ENCODE results near the gene KCNE1.

Gene KCNE1

GRCh38 chr21:34546542-34546941 is 34.5 kb upstream of the KCNE1 start:
- DNase-seq: no peak
- H3K4me1 ChIP-seq (ENCODE audit: low read length): peaks cover 44% of the 10 kb centered on the region
- H3K27ac ChIP-seq (ENCODE audit: low read length): no peak overlapping the region
- TF ChIP-seq EZH2phosphoT487 (IDR thresholded peaks at IDR 0.05; ENCODE audit: low read length) (no peak), EZH2 (optimal IDR thresholded peaks at IDR 0.05; ENCODE audit: low read depth, low read length) (no peak), CTCF (IDR thresholded peaks at IDR 0.05; ENCODE audit: low read length) (no peak)
- no peaks in the 10 kb centered on the region for H4K20me1 ChIP-seq (ENCODE audit: insufficient read depth, low read length)
- no peaks in the 10 kb centered on the region for H3K36me3 ChIP-seq (replicated peaks; ENCODE audit: insufficient read depth, low read length)
- H3K9me2 ChIP-seq (replicated peaks; ENCODE audit: insufficient read depth, low read length): no peaks in the 10 kb centered on the region
- H2AFZ ChIP-seq (ENCODE audit: low read length): no peak overlapping the region
- H3K4me3 ChIP-seq (ENCODE audit: low read length): no peak overlapping the region
- no peak overlapping the region for H3K9ac ChIP-seq (ENCODE audit: low read length)
- H3K4me2 ChIP-seq (ENCODE audit: low read depth, low read length): no peak overlapping the region
- H3K27me3 ChIP-seq (replicated peaks; ENCODE audit: insufficient read depth, low read length): no peaks in the 10 kb centered on the region
- H3F3A ChIP-seq (ENCODE audit: insufficient read depth, low read length): peaks cover 18% of the 10 kb centered on the region
- H3K79me2 ChIP-seq (ENCODE audit: low read length): 0 out of 2 replicates have a peak, but pooled peaks cover 3% of the 10 kb centered on the region
- H3K9me3 ChIP-seq (replicated peaks; ENCODE audit: insufficient read depth, low read length): no peaks in the 10 kb centered on the region

GRCh38 chr21:34545079-34545884 is 33.3 kb upstream of the KCNE1 start:
- H3K9me3 ChIP-seq (replicated peaks; ENCODE audit: insufficient read depth, low read length): no peaks in the 10 kb centered on the region
- peak overlapping the region; percentile 86 for H3K4me2 ChIP-seq (ENCODE audit: low read depth, low read length)
- no peak for TF ChIP-seq EZH2phosphoT487 (IDR thresholded peaks at IDR 0.05; ENCODE audit: low read length)
- no peak for TF ChIP-seq EZH2 (optimal IDR thresholded peaks at IDR 0.05; ENCODE audit: low read depth, low read length)
- no peak for TF ChIP-seq CTCF (IDR thresholded peaks at IDR 0.05; ENCODE audit: low read length)
- peak overlapping the region; percentile 53 for H3K4me3 ChIP-seq (ENCODE audit: low read length)
- no peaks in the 10 kb centered on the region for H4K20me1 ChIP-seq (ENCODE audit: insufficient read depth, low read length)
- no peaks in the 10 kb centered on the region for H3K27me3 ChIP-seq (replicated peaks; ENCODE audit: insufficient read depth, low read length)
- DNase-seq: peak; percentile 81
- H3K9ac ChIP-seq (ENCODE audit: low read length): peak overlapping the region; percentile 43
- H3K79me2 ChIP-seq (ENCODE audit: low read length): 0 out of 2 replicates have a peak, but pooled peaks cover 3% of the 10 kb centered on the region
- H3K27ac ChIP-seq (ENCODE audit: low read length): peak overlapping the region; percentile 82
- no peaks in the 10 kb centered on the region for H3K9me2 ChIP-seq (replicated peaks; ENCODE audit: insufficient read depth, low read length)
- H3K4me1 ChIP-seq (ENCODE audit: low read length): peaks cover 44% of the 10 kb centered on the region
- peaks cover 18% of the 10 kb centered on the region for H3F3A ChIP-seq (ENCODE audit: insufficient read depth, low read length)
- no peaks in the 10 kb centered on the region for H3K36me3 ChIP-seq (replicated peaks; ENCODE audit: insufficient read depth, low read length)
- peak overlapping the region; percentile 55 for H2AFZ ChIP-seq (ENCODE audit: low read length)

GRCh38 chr21:34544032-34544496 is 32.1 kb upstream of the KCNE1 start:
- H3K4me2 ChIP-seq (ENCODE audit: low read depth, low read length): peak overlapping the region; percentile 86; the same call in 1 of the 2 replicates

More at GRCh38 chr21:34544032-34544496, 32.1 kb upstream of the KCNE1 start:
- H3K4me3 ChIP-seq (ENCODE audit: low read length): no peak overlapping the region
- H3K9me3 ChIP-seq (replicated peaks; ENCODE audit: insufficient read depth, low read length): no peaks in the 10 kb centered on the region
- H4K20me1 ChIP-seq (ENCODE audit: insufficient read depth, low read length): no peaks in the 10 kb centered on the region
- H3F3A ChIP-seq (ENCODE audit: insufficient read depth, low read length): peaks cover 18% of the 10 kb centered on the region
- H3K9ac ChIP-seq (ENCODE audit: low read length): no peak overlapping the region
- peak overlapping the region; percentile 82; the same call in 1 of the 2 replicates for H3K27ac ChIP-seq (ENCODE audit: low read length)
- 0 out of 2 replicates have a peak, but pooled peaks cover 3% of the 10 kb centered on the region for H3K79me2 ChIP-seq (ENCODE audit: low read length)
- 0 out of 2 replicates have a peak overlapping the region, but pooled peaks have one; percentile 55 for H2AFZ ChIP-seq (ENCODE audit: low read length)
- H3K4me1 ChIP-seq (ENCODE audit: low read length): peaks cover 38% of the 10 kb centered on the region
- H3K27me3 ChIP-seq (replicated peaks; ENCODE audit: insufficient read depth, low read length): no peaks in the 10 kb centered on the region
- H3K36me3 ChIP-seq (replicated peaks; ENCODE audit: insufficient read depth, low read length): no peaks in the 10 kb centered on the region
- no peaks in the 10 kb centered on the region for H3K9me2 ChIP-seq (replicated peaks; ENCODE audit: insufficient read depth, low read length)
- TF ChIP-seq CTCF (IDR thresholded peaks at IDR 0.05; ENCODE audit: low read length): peak; percentile 97
- no peak for TF ChIP-seq EZH2phosphoT487 (IDR thresholded peaks at IDR 0.05; ENCODE audit: low read length)
- peak; percentile 99 for DNase-seq

Data from MM.1S (cell line).